IMR-90 (cell line): ENCODE results near the gene TBCE. TPM values are rescaled to one million over a fixed set of nuclear protein-coding genes. Genes with fewer than 3 reads are reported as not detected.

ENCODE experiments used
- ATAC-seq: fragments of 200-7000 bp; cut with Tn5 transposase; 2 replicates; pipeline ENCODE4 v1.9.1; 2020; ENCODE audit warnings: low read depth, mild to moderate bottlenecking, moderate library complexity
- BruUV-seq: library from RNA; stranded (reverse); fragments of 400-500 nt; replicated peaks from 2 replicates; lab custom pipeline; 2021; lab: Mats Ljungman, UMichigan
- CTCF ChIA-PET: fragments of 300-600 bp; formaldehyde crosslinking; extraction: SDS; loops from one replicate; lab custom pipeline; 2021; ENCODE audit warnings: antibody characterized with exemption; lab: Yijun Ruan, JAX
- POLR2A ChIA-PET: fragments of 300-600 bp; sonication (Branson Sonifier 250); formaldehyde crosslinking; loops from one replicate; lab custom pipeline; 2022; ENCODE audit warnings: antibody characterized with exemption; ENCODE audit not compliant: unreplicated experiment; lab: Charles Lee
- DNase-seq: peaks from one replicate; pipeline ENCODE4 v3.0.0; 2013
- H2AFZ ChIP-seq: replicated peaks from 2 replicates; pipeline ENCODE3; 2013; ENCODE audit warnings: low read length, mild to moderate bottlenecking; ENCODE audit not compliant: poor library complexity
- H2AK5ac ChIP-seq: 2 replicates; pipeline ENCODE4 v1.6.1; 2013; ENCODE audit warnings: low read depth, low read length, inconsistent platforms
- H2AK9ac ChIP-seq: replicated peaks from 2 replicates; pipeline ENCODE3; 2013; ENCODE audit warnings: mild to moderate bottlenecking, low read depth, low read length, moderate library complexity; ENCODE audit not compliant: poor library complexity
- H2BK120ac ChIP-seq: 2 replicates; pipeline ENCODE4 v1.6.1; 2013; ENCODE audit warnings: low read depth, low read length, inconsistent platforms
- H2BK15ac ChIP-seq: 3 replicates; pipeline ENCODE4 v1.6.1; 2013; ENCODE audit warnings: low read depth, low read length, inconsistent platforms
- H2BK20ac ChIP-seq: 2 replicates; pipeline ENCODE4 v1.6.1; 2013; ENCODE audit warnings: low read depth, mild to moderate bottlenecking, inconsistent platforms, low read length, moderate library complexity
- H2BK5ac ChIP-seq: 2 replicates; pipeline ENCODE4 v1.6.1; 2013; ENCODE audit warnings: mild to moderate bottlenecking, low read depth, low read length, inconsistent platforms; ENCODE audit not compliant: poor library complexity, severe bottlenecking
- H3K14ac ChIP-seq: replicated peaks from 2 replicates; pipeline ENCODE4 v1.6.1; 2013; ENCODE audit warnings: low read depth, low read length, inconsistent platforms
- H3K18ac ChIP-seq: 2 replicates; pipeline ENCODE4 v1.6.1; 2013; ENCODE audit warnings: low read depth, low read length, control low read depth
- H3K23ac ChIP-seq: 2 replicates; pipeline ENCODE4 v1.6.1; 2013; ENCODE audit warnings: low read depth, low read length, inconsistent platforms
- H3K27ac ChIP-seq: 2 replicates; pipeline ENCODE4 v1.5.1; 2013; ENCODE audit warnings: mild to moderate bottlenecking, control low read depth, low read length; ENCODE audit not compliant: insufficient read depth
- H3K27me3 ChIP-seq: 2 replicates; pipeline ENCODE4 v1.6.1; 2013; ENCODE audit warnings: low read length; ENCODE audit not compliant: control insufficient read depth, insufficient read depth
- H3K36me3 ChIP-seq: 2 replicates; pipeline ENCODE4 v1.6.1; 2013; ENCODE audit warnings: low read length, mixed read lengths; ENCODE audit not compliant: control insufficient read depth, insufficient read depth
- H3K4ac ChIP-seq: 2 replicates; pipeline ENCODE4 v1.6.1; 2013; ENCODE audit warnings: low read depth, low read length, inconsistent platforms
- H3K4me1 ChIP-seq: 2 replicates; pipeline ENCODE4 v1.6.1; 2013; ENCODE audit warnings: low read length, mixed read lengths; ENCODE audit not compliant: control insufficient read depth, insufficient read depth
- H3K4me2 ChIP-seq: 2 replicates; pipeline ENCODE4 v1.6.1; 2013; ENCODE audit warnings: low read depth, mild to moderate bottlenecking, control low read depth, low read length, moderate library complexity
- H3K4me3 ChIP-seq: 2 replicates; pipeline ENCODE4 v1.5.1; 2013; ENCODE audit warnings: low read depth, mild to moderate bottlenecking, control low read depth, low read length, moderate library complexity; ENCODE audit not compliant: insufficient read depth
- H3K56ac ChIP-seq: 2 replicates; pipeline ENCODE4 v1.6.1; 2013; ENCODE audit warnings: low read length, inconsistent platforms; ENCODE audit not compliant: insufficient read depth; ENCODE audit errors: extremely low read depth
- H3K79me1 ChIP-seq, 2 experiments: 2 replicates each; pipeline ENCODE4 v1.6.1; 2013; ENCODE audit warnings: low read length in 2 of 2, inconsistent platforms in 1 of 2, low read depth in 1 of 2
- H3K9ac ChIP-seq: 2 replicates; pipeline ENCODE4 v1.6.1; 2013; ENCODE audit warnings: low read depth, low read length, control low read depth
- H3K9me1 ChIP-seq: 2 replicates; pipeline ENCODE4 v1.6.1; 2013; ENCODE audit warnings: low read length, inconsistent platforms; ENCODE audit not compliant: insufficient read depth
- H3K9me3 ChIP-seq: 2 replicates; pipeline ENCODE4 v1.6.1; 2013; ENCODE audit warnings: low read length; ENCODE audit not compliant: control insufficient read depth, insufficient read depth
- H4K20me1 ChIP-seq: 2 replicates; pipeline ENCODE4 v1.6.1; 2013; ENCODE audit warnings: low read length, inconsistent platforms; ENCODE audit not compliant: insufficient read depth
- H4K5ac ChIP-seq: 2 replicates; pipeline ENCODE4 v1.6.1; 2013; ENCODE audit warnings: mild to moderate bottlenecking, low read depth, low read length, control low read depth
- H4K8ac ChIP-seq, 2 experiments: 2 replicates each; pipeline ENCODE4 v1.6.1; 2013; ENCODE audit warnings: low read depth in 2 of 2, low read length in 2 of 2, control low read depth in 1 of 2, inconsistent platforms in 1 of 2
- H4K91ac ChIP-seq: 2 replicates; pipeline ENCODE4 v1.6.1; 2013; ENCODE audit warnings: low read depth, low read length, inconsistent platforms; ENCODE audit not compliant: insufficient read depth
- BHLHE40 ChIP-seq: fragments of 150-350 bp; IDR thresholded peaks from 2 replicates; pipeline ENCODE4 v1.6.1; 2016; ENCODE audit warnings: mild to moderate bottlenecking, low read depth, low read length
- CHD1 ChIP-seq: IDR thresholded peaks from 2 replicates; pipeline ENCODE4 v1.6.1; 2012; ENCODE audit warnings: low read depth, low read length, improper control_type of control experiment
- CTCF ChIP-seq: conservative IDR thresholded peaks from 2 replicates; pipeline ENCODE4 v1.5.1; 2012; ENCODE audit warnings: mild to moderate bottlenecking, low read depth, low read length, improper control_type of control experiment
- MAFK ChIP-seq: IDR thresholded peaks from 2 replicates; pipeline ENCODE4 v1.6.1; 2012; ENCODE audit warnings: low read depth, low read length, improper control_type of control experiment
- NFE2L2 ChIP-seq: fragments of 150-350 bp; IDR thresholded peaks from 2 replicates; pipeline ENCODE4 v1.6.1; 2016; ENCODE audit warnings: low read depth, mild to moderate bottlenecking, low read length
- POLR2A ChIP-seq: IDR thresholded peaks from 2 replicates; pipeline ENCODE4 v1.6.1; 2012; ENCODE audit warnings: mild to moderate bottlenecking, low read depth, low read length
- RCOR1 ChIP-seq: IDR thresholded peaks from 2 replicates; pipeline ENCODE4 v1.6.1; 2012; ENCODE audit warnings: mild to moderate bottlenecking, low read length, improper control_type of control experiment; ENCODE audit not compliant: insufficient replicate concordance
- WGBS, 2 experiments: methylation state at CpG; one replicate each; pipeline versions ENCODE4 v1.1.5 to v1.1.7; 2013; ENCODE audit warnings: missing lambda C conversion rate in 2 of 2; ENCODE audit not compliant: insufficient read length in 1 of 2; ENCODE audit errors: extremely low coverage in 2 of 2; 5-methylcytosine and 5-hydroxymethylcytosine counted together
- dilution Hi-C: fragments of 300-500 bp; cut with HindIII; formaldehyde crosslinking; loops from one replicate; pipeline ENCODE4 v1.14.3; 2018; ENCODE audit warnings: low sequenced_read_pairs; ENCODE audit not compliant: unreplicated experiment
- in situ Hi-C: fragments of 300-500 bp; cut with MboI; formaldehyde crosslinking; loops from 3 replicates; pipeline ENCODE4 v1.14.3; 2019; ENCODE audit warnings: low sequenced_read_pairs, inconsistent platforms, mixed read lengths
- intact Hi-C: fragments of 100-400 bp; cut with micrococcal nuclease; formaldehyde crosslinking; loops from 2 replicates; pipeline ENCODE4 v1.10.0; 2022
- polyA plus RNA-seq, 3 experiments: library from polyadenylated mRNA; depleted of rRNA; stranded (reverse); fragments of >200 nt; gene quantifications; 2 replicates each; pipeline ENCODE4 v1.2.3, GENCODE V29; 2012; ENCODE audit warnings: low replicate concordance in 1 of 3
- total RNA-seq: library from RNA; depleted of rRNA; stranded (reverse); fragments of >200 nt; gene quantifications from 2 replicates; pipeline ENCODE4 v1.2.3, GENCODE V29; 2012

Gene TBCE
- total and polyA plus RNA-seq, 2 of the 4 experiments (the other 2 are of a cell fraction) = 25.3 to 26.7 TPM

- no peak overlapping the region for H2BK20ac ChIP-seq
- peaks cover 0 to 53% of the 10 kb centered on the region in 2 experiments; a peak in 3 of 4 replicates for H3K79me1 ChIP-seq
- no peak overlapping the region for H2BK5ac ChIP-seq
- H4K20me1 ChIP-seq = peaks cover 8% of the 10 kb centered on the region; the same call in 1 of the 2 replicates
- no peak overlapping the region for H3K9ac ChIP-seq
- no peak overlapping the region for H4K8ac ChIP-seq
- H3K4me1 ChIP-seq = no peaks in the 10 kb centered on the region
- H4K91ac ChIP-seq = no peak overlapping the region
- CTCF ChIA-PET = interaction anchor here (0.6 kb wide), 1 partner anchor 43 kb away, joined by 3 read pairs; no protein-coding TSS in a partner anchor
- H3K9me3 ChIP-seq = no peaks in the 10 kb centered on the region
- no peak overlapping the region for H3K4me2 ChIP-seq
- H3K27ac ChIP-seq = no peak overlapping the region
- no peak overlapping the region for H3K23ac ChIP-seq
- no TSS peak for BruUV-seq
- ATAC-seq = no peak
- POLR2A ChIA-PET = no interaction called here
- H3K56ac ChIP-seq = no peak overlapping the region
- intact Hi-C loops (no loop called here), in situ Hi-C loops (no loop called here), dilution Hi-C loops (no loop called here)
- H4K5ac ChIP-seq = no peak overlapping the region
- DNase-seq = no peak
- no peak overlapping the region for H3K14ac ChIP-seq
- H3K4ac ChIP-seq = no peak overlapping the region
- H3K36me3 ChIP-seq = no peaks in the 10 kb centered on the region; the same call in 1 of the 2 replicates
- H2AK5ac ChIP-seq = no peak overlapping the region
- H2AFZ ChIP-seq = no peak overlapping the region
- H2AK9ac ChIP-seq = no peak overlapping the region
- H2BK15ac ChIP-seq = no peak overlapping the region
- H3K18ac ChIP-seq = no peak overlapping the region
- no peaks in the 10 kb centered on the region for H3K27me3 ChIP-seq
- no peak overlapping the region for H2BK120ac ChIP-seq
- H3K4me3 ChIP-seq = no peak overlapping the region
- H3K9me1 ChIP-seq = peaks cover 10% of the 10 kb centered on the region; the same call in 1 of the 2 replicates
- no peak for TF ChIP-seq BHLHE40
- no peak for TF ChIP-seq NFE2L2
- no peak for TF ChIP-seq CHD1
- TF ChIP-seq CTCF = no peak
- TF ChIP-seq MAFK = no peak
- no peak for TF ChIP-seq RCOR1
- no peak for TF ChIP-seq POLR2A
- WGBS, 2 experiments = no CpG with 5 or more reads among the region's 4 CpGs
Measured at GRCh38 chr1:235426143-235426542, 58.9 kb downstream of the TBCE start.
